GM19043 (cell line): ENCODE results near the gene DNER.
"Not testable (repeated sequence)": the region's sequence is repeated elsewhere in the genome, so short reads cannot be mapped to it uniquely, and the experiment has no call there.

ENCODE experiments used
- ATAC-seq: cut with Tn5 transposase; IDR thresholded peaks from one replicate; pipeline ENCODE4 v1.9.1; 2021; ENCODE audit warnings: low read depth; ENCODE audit not compliant: unreplicated experiment

Gene DNER

GRCh38 chr2:229627728-229628127 is 86.6 kb downstream of the DNER start:
- no peak for ATAC-seq

GRCh38 chr2:229622495-229623355 is 91.6 kb downstream of the DNER start:
- ATAC-seq = no peak

- ATAC-seq = no peak
Observed at GRCh38 chr2:229620759-229621158, 93.6 kb downstream of the DNER start.

- no peak for ATAC-seq
Observed at GRCh38 chr2:229620289-229620688, 94.1 kb downstream of the DNER start.

GRCh38 chr2:229616433-229616832 is 97.9 kb downstream of the DNER start:
- ATAC-seq = no peak

- ATAC-seq = not testable (repeated sequence)
Observed at GRCh38 chr2:229614021-229614420, 100.3 kb downstream of the DNER start.

GRCh38 chr2:229612384-229612971 is 101.9 kb downstream of the DNER start:
- no peak for ATAC-seq

- ATAC-seq = no peak
Observed at GRCh38 chr2:229611360-229611759, 103.0 kb downstream of the DNER start.

GRCh38 chr2:229610872-229611271 is 103.5 kb downstream of the DNER start:
- no peak for ATAC-seq

- ATAC-seq = no peak
Observed at GRCh38 chr2:229610333-229610732, 104.0 kb downstream of the DNER start.

GRCh38 chr2:229601936-229602335 is 112.4 kb downstream of the DNER start:
- ATAC-seq = no peak

- no peak for ATAC-seq
Observed at GRCh38 chr2:229601396-229601795, 113.0 kb downstream of the DNER start.

GRCh38 chr2:229598227-229598626 is 116.1 kb downstream of the DNER start:
- no peak for ATAC-seq

GRCh38 chr2:229596796-229597195 is 117.6 kb downstream of the DNER start:
- ATAC-seq = no peak

- no peak for ATAC-seq
Observed at GRCh38 chr2:229591611-229592010, 122.7 kb downstream of the DNER start.

- ATAC-seq = peak; percentile 58
Observed at GRCh38 chr2:229586746-229587705, 127.3 kb downstream of the DNER start.

GRCh38 chr2:229586012-229586411 is 128.3 kb downstream of the DNER start:
- no peak for ATAC-seq

- ATAC-seq = no peak
Observed at GRCh38 chr2:229582151-229582550, 132.2 kb downstream of the DNER start.

- no peak for ATAC-seq
Observed at GRCh38 chr2:229578052-229578846, 136.1 kb downstream of the DNER start.
